K562 (cell line): ENCODE measurements around the gene RDH5. TPM values are rescaled to one million over a fixed set of nuclear protein-coding genes. Genes with fewer than 3 reads are reported as not detected.

Experiments used
- ARID3A ChIP-seq: IDR thresholded peaks from 2 replicates; pipeline ENCODE4 v1.6.1; 2012; ENCODE audit warnings: low read depth, low read length, improper control_type of control experiment, borderline replicate concordance
- CBFA2T2 ChIP-seq: fragments of 450-650 bp; conservative IDR thresholded peaks from 2 replicates; pipeline ENCODE4 v1.6.1; 2017; ENCODE audit warnings: mild to moderate bottlenecking
- GTF2F1 ChIP-seq: IDR thresholded peaks from 2 replicates; pipeline ENCODE4 v1.6.1; 2011; ENCODE audit warnings: low read depth, low read length, improper control_type of control experiment
- HEY1 ChIP-seq: fragments of 250-450 bp; sonication (Bioruptor Pico); IDR thresholded peaks from 2 replicates; pipeline ENCODE4 v1.5.0; 2020; ENCODE audit warnings: mild to moderate bottlenecking, moderate library complexity, borderline replicate concordance
- NELFE ChIP-seq: IDR thresholded peaks from 2 replicates; pipeline ENCODE4 v1.6.1; 2011; ENCODE audit warnings: mild to moderate bottlenecking; ENCODE audit not compliant: insufficient read depth, insufficient read length
- RBM15 ChIP-seq: fragments of 200-400 bp; formaldehyde crosslinking; IDR thresholded peaks from 2 replicates; pipeline ENCODE4 v1.6.1; 2018; ENCODE audit warnings: mild to moderate bottlenecking, low read length, moderate library complexity; ENCODE audit not compliant: insufficient read depth
- RFX1 ChIP-seq: fragments of 450-650 bp; IDR thresholded peaks from 2 replicates; pipeline ENCODE4 v1.6.1; 2016; ENCODE audit warnings: mild to moderate bottlenecking, moderate library complexity
- SAFB ChIP-seq: fragments of 200-400 bp; formaldehyde crosslinking; IDR thresholded peaks from 2 replicates; pipeline ENCODE4 v1.6.1; 2017; ENCODE audit warnings: low read depth, low read length, borderline replicate concordance
- polyA plus RNA-seq, 8 experiments: library from polyadenylated mRNA; depleted of rRNA in 4 of 8; stranded (reverse) in 5 of 8; unstranded in 3 of 8; fragments of >200 nt; fragmentation: Nextera tagmentation in 2 of 8; fragmentation: Illumina TruSeq in 1 of 8; extraction: Ambion mirVana in 2 of 8; extraction: Trizol in 1 of 8; gene quantifications; 2 replicates each; pipeline versions ENCODE4 v1.2.1 to v1.2.3, GENCODE V29; 2011 to 2014; ENCODE audit warnings: inconsistent platforms in 1 of 8, missing spikeins in 1 of 8
- total RNA-seq, 7 experiments: library from RNA; depleted of rRNA in 6 of 7; stranded (reverse); fragments of >200 nt in 6 of 7; fragmentation: Illumina TruSeq in 2 of 7; extraction: Trizol in 2 of 7; gene quantifications; 2 replicates each; pipeline versions ENCODE4 v1.2.1 to v1.2.3, GENCODE V29; 2011 to 2021; ENCODE audit warnings: low replicate concordance in 1 of 7
- TF ChIP-seq, protein P1 (sequence below), 2 experiments: fragments of 450-650 bp in 1 of 2; sonication (generic) in 1 of 2; formaldehyde crosslinking in 1 of 2; IDR thresholded peaks in 1 of 2; conservative IDR thresholded peaks in 1 of 2; 2 replicates each; pipeline versions ENCODE4 v1.6.1 to v1.8.1; 2016 to 2023; ENCODE audit warnings: mild to moderate bottlenecking in 2 of 2, moderate library complexity in 2 of 2, inconsistent platforms in 1 of 2, missing genetic modification reagents in 1 of 2
- TF ChIP-seq, protein P2 (sequence below): fragments of 450-650 bp; IDR thresholded peaks from 2 replicates; pipeline ENCODE4 v1.6.1; 2016; ENCODE audit warnings: antibody characterized with exemption

The RDH5 gene
- total and polyA plus RNA-seq, 9 of the 15 experiments (the other 6 are each of a cell fraction or from before 2014, with no cell fraction given) = 0.28 to 2.0 (median 1.1) TPM; not detected in 1

DNA sequence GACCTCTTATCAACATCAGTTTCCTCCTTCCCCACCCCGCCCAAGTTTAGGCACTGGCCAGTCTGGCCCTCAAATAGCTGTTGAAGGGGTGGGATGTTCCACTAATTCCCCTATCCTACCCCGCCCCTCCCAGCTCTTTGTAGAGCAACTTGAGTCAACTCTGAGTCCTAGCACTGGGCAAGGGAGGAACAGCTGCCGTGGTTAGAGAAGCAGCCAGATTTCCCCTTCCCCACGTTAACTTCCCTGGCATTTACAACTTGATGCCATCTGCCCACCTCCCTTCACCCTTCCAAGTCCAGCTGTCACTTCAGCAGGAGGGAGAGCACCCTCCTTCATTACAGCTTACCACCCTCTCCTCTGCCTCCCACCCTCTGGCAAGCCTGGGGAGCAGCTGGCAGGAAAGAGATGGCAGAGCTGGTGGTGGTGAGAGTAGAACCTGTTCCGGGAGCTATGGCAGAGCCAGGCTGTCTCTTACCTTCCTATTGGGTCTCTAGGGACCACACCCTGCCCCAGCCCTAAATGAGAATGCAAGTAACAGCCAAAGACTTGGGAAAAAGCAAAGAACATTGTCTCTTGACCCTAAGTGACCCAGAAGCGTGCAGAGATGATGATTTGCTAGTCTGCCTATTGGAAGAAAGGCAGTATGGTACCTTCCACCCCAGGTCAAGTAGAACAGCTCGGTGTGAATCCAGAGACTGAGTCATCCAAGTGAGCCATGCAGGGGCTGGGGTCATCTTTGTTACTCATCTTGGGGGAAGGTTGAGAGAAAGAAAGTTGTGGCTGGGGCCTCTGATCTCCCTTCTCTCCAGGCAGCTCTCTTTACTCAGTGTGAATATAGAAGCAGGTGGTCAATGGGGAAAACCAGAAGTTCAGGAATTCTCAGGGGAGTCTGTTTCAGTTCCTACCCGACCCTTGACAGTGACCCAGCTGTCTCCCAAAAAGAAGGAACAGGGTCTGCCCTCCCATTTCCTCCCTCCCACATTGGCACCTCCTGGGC lies 2.9 kb upstream of the RDH5 start (continued):
- TF ChIP-seq, protein P1, sequence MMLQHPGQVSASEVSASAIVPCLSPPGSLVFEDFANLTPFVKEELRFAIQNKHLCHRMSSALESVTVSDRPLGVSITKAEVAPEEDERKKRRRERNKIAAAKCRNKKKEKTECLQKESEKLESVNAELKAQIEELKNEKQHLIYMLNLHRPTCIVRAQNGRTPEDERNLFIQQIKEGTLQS (IDR thresholded peaks at IDR 0.05) = peak; percentile 73
- TF ChIP-seq, protein P1 (CRISPR knock-in tag; conservative IDR thresholded peaks at IDR 0.05) = no peak
- TF ChIP-seq ARID3A (no peak), GTF2F1 (no peak), RBM15 (no peak), RFX1 (no peak), SAFB (no peak), HEY1 (CRISPR knock-in tag) (no peak), CBFA2T2 (no peak), NELFE (no peak)
- TF ChIP-seq, protein P2, sequence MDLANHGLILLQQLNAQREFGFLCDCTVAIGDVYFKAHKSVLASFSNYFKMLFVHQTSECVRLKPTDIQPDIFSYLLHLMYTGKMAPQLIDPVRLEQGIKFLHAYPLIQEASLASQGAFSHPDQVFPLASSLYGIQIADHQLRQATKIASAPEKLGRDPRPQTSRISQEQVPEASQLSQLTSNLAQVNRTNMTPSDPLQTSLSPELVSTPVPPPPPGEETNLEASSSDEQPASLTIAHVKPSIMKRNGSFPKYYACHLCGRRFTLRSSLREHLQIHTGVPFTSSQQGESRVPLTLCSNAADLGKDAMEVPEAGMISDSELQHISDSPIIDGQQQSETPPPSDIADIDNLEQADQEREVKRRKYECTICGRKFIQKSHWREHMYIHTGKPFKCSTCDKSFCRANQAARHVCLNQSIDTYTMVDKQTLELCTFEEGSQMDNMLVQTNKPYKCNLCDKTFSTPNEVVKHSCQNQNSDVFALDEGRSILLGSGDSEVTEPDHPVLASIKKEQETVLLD = no peak
